Liver (tissue), 9 donors: ENCODE data around the gene GOPC. TPM values are rescaled to one million over a fixed set of nuclear protein-coding genes. Genes with fewer than 3 reads are reported as not detected.

Experiments used
- DNase-seq: peaks from one replicate; pipeline ENCODE4 v3.0.0-alpha.2; 2017; ENCODE audit warnings: low spot score
- H3K27ac ChIP-seq, 2 donors: one replicate each; pipeline ENCODE4 v1.7.0; 2013; ENCODE audit warnings: inconsistent platforms in 2 of 2, low read length in 2 of 2, control low read depth in 1 of 2, low read depth in 1 of 2, mild to moderate bottlenecking in 1 of 2
- H3K27me3 ChIP-seq, 4 donors: one replicate each; pipeline versions ENCODE4 v1.6.1 to v1.7.0; 2013; ENCODE audit warnings: low read length in 3 of 4, inconsistent platforms in 1 of 4, mild to moderate bottlenecking in 1 of 4, moderate library complexity in 1 of 4; ENCODE audit not compliant: control insufficient read depth in 4 of 4, insufficient read depth in 4 of 4
- H3K36me3 ChIP-seq, 4 donors: one replicate each; pipeline versions ENCODE4 v1.6.1 to v1.7.0; 2013; ENCODE audit warnings: low read length in 3 of 4, mild to moderate bottlenecking in 3 of 4, low read depth in 1 of 4, moderate library complexity in 1 of 4; ENCODE audit not compliant: control insufficient read depth in 4 of 4, insufficient read depth in 3 of 4
- H3K4me1 ChIP-seq, 4 donors: one replicate each; pipeline versions ENCODE4 v1.6.1 to v1.7.0; 2013; ENCODE audit warnings: low read length in 3 of 4, mild to moderate bottlenecking in 3 of 4, moderate library complexity in 1 of 4; ENCODE audit not compliant: control insufficient read depth in 4 of 4, insufficient read depth in 4 of 4
- H3K4me3 ChIP-seq, 3 donors: one replicate each; pipeline versions ENCODE4 v1.6.1 to v1.7.0; 2013; ENCODE audit warnings: low read length in 3 of 3, control low read depth in 1 of 3, low read depth in 1 of 3, mild to moderate bottlenecking in 1 of 3
- H3K9ac ChIP-seq, 2 donors: one replicate each; pipeline ENCODE4 v1.7.0; 2013; ENCODE audit warnings: low read length in 2 of 2, mild to moderate bottlenecking in 2 of 2, moderate library complexity in 2 of 2, control low read depth in 1 of 2, low read depth in 1 of 2
- H3K9me3 ChIP-seq, 4 donors: one replicate each; pipeline versions ENCODE4 v1.6.1 to v1.7.0; 2013; ENCODE audit warnings: low read length in 3 of 4; ENCODE audit not compliant: control insufficient read depth in 4 of 4
- ATF3 ChIP-seq: IDR thresholded peaks from 2 replicates; pipeline ENCODE4 v1.6.1; 2016; ENCODE audit warnings: antibody characterized with exemption
- CTCF ChIP-seq: fragments of 150-350 bp; IDR thresholded peaks from 2 replicates; pipeline ENCODE4 v1.5.1; 2017; ENCODE audit warnings: improper control_type of control experiment, low read depth, low read length; ENCODE audit not compliant: missing input control
- FOXA1 ChIP-seq: IDR thresholded peaks from 2 replicates; pipeline ENCODE4 v1.6.1; 2016; ENCODE audit warnings: antibody characterized with exemption
- GABPA ChIP-seq, 2 donors: IDR thresholded peaks in 1 of 2; conservative IDR thresholded peaks in 1 of 2; 2 replicates each; pipeline ENCODE4 v1.6.1; 2016; ENCODE audit warnings: antibody characterized with exemption in 2 of 2, mild to moderate bottlenecking in 1 of 2, moderate library complexity in 1 of 2
- HNF4A ChIP-seq, 2 donors: conservative IDR thresholded peaks; 2 replicates each; pipeline ENCODE4 v1.6.1; 2016; ENCODE audit warnings: antibody characterized with exemption in 2 of 2, mild to moderate bottlenecking in 2 of 2
- JUND ChIP-seq, 2 donors: IDR thresholded peaks; 2 replicates each; pipeline ENCODE4 v1.6.1; 2016; ENCODE audit warnings: antibody characterized with exemption in 2 of 2
- MAX ChIP-seq: IDR thresholded peaks from 2 replicates; pipeline ENCODE4 v1.6.1; 2016; ENCODE audit warnings: antibody characterized with exemption
- NR2F2 ChIP-seq: IDR thresholded peaks from 2 replicates; pipeline ENCODE4 v1.6.1; 2016; ENCODE audit warnings: antibody characterized with exemption
- REST ChIP-seq: IDR thresholded peaks from 2 replicates; pipeline ENCODE4 v1.6.1; 2016; ENCODE audit warnings: antibody characterized with exemption, mild to moderate bottlenecking
- RXRA ChIP-seq, 2 donors: IDR thresholded peaks; 2 replicates each; pipeline ENCODE4 v1.6.1; 2017 to 2018; ENCODE audit warnings: antibody characterized with exemption in 2 of 2, mild to moderate bottlenecking in 1 of 2
- SP1 ChIP-seq: IDR thresholded peaks from 2 replicates; pipeline ENCODE4 v1.6.1; 2018; ENCODE audit warnings: antibody characterized with exemption, mild to moderate bottlenecking
- TAF1 ChIP-seq: conservative IDR thresholded peaks from 2 replicates; pipeline ENCODE4 v1.6.1; 2016; ENCODE audit warnings: antibody characterized with exemption, mild to moderate bottlenecking
- YY1 ChIP-seq: IDR thresholded peaks from 2 replicates; pipeline ENCODE4 v1.6.1; 2016; ENCODE audit warnings: antibody characterized with exemption, mild to moderate bottlenecking
- ZBTB33 ChIP-seq: IDR thresholded peaks from 2 replicates; pipeline ENCODE4 v1.6.1; 2016; ENCODE audit warnings: antibody characterized with exemption
- WGBS: extraction: QIAGEN DNeasy Blood & Tissue Kit; methylation state at CpG from one replicate; pipeline ENCODE4 v1.1.7; 2013; 5-methylcytosine and 5-hydroxymethylcytosine counted together
- polyA plus RNA-seq, 2 donors: library from polyadenylated mRNA; stranded (reverse) in 1 of 2; unstranded in 1 of 2; fragments of 200-250 nt in 1 of 2; fragments of >200 nt in 1 of 2; fragmentation: Nextera tagmentation in 1 of 2; extraction: Ambion mirVana in 1 of 2; gene quantifications; one replicate each; pipeline versions ENCODE4 v1.2.1 to v1.2.3, GENCODE V29; 2013 to 2015
- total RNA-seq, 2 donors: library from RNA; depleted of rRNA; stranded (reverse); fragments of >200 nt; gene quantifications; one replicate each; pipeline ENCODE4 v1.2.3, GENCODE V29; 2014
- donor health status: healthy.
- donor health status: healthy.
- donor health status: healthy.
- donor health status: healthy.
- donor health status: healthy.

GOPC gene
- total and polyA plus RNA-seq, 4 donors = 7.4 to 17.8 (median 11.4) TPM

GRCh38 chr6:117555262-117555849, 47.0 kb downstream of the GOPC start:
- Histone ChIP-seq H3K27me3 (no peaks in the 10 kb centered on the region), H3K4me3 (no peak overlapping the region), H3K27ac (no peak overlapping the region), H3K9ac (no peak overlapping the region), H3K4me1 (peaks cover 0 to 3% (median 1%) of the 10 kb centered on the region in 4 donors), H3K9me3 (no peaks in the 10 kb centered on the region), H3K36me3 (peaks cover 0 to under 1% (median 0%) of the 10 kb centered on the region in 4 donors)
- 42% methylated on average over 3 of the region's 3 CpGs for WGBS
- DNase-seq = no peak
- TF ChIP-seq ZBTB33 (no peak), HNF4A (conservative IDR thresholded peaks at IDR 0.05) (no peak), SP1 (no peak), RXRA (IDR thresholded peaks at IDR 0.05) (no peak), GABPA (IDR thresholded peaks at IDR 0.05 in 1 of 2, conservative IDR thresholded peaks at IDR 0.05 in 1 of 2) (no peak), ATF3 (no peak)

GRCh38 chr6:117553142-117553541, 49.2 kb downstream of the GOPC start:
- TF ChIP-seq REST (no peak), NR2F2 (no peak), FOXA1 (no peak), HNF4A (conservative IDR thresholded peaks at IDR 0.05) (no peak), TAF1 (no peak), MAX (no peak), CTCF (no peak), YY1 (no peak), JUND (IDR thresholded peaks at IDR 0.05) (no peak)
- no peak overlapping the region for H3K9ac ChIP-seq
- WGBS = 67% methylated on average over 3 of the region's 3 CpGs
- H3K27ac ChIP-seq = no peak overlapping the region
- DNase-seq = no peak
- H3K9me3 ChIP-seq = no peaks in the 10 kb centered on the region
- no peaks in the 10 kb centered on the region for H3K27me3 ChIP-seq
- H3K36me3 ChIP-seq = peaks cover 0 to 5% (median under 1%) of the 10 kb centered on the region in 4 donors
- H3K4me3 ChIP-seq = no peak overlapping the region
- peaks cover 0 to 3% (median 1%) of the 10 kb centered on the region in 4 donors for H3K4me1 ChIP-seq
